ENCODE measurements around the gene PRAC2.
A peak's percentile ranks its signal among the peaks of the same experiment; 100 is the strongest.
"Not testable (repeated sequence)": the region's sequence is repeated elsewhere in the genome, so short reads cannot be mapped to it uniquely, and the experiment has no call there.

The PRAC2 gene

GRCh38 chr17:48722915-48723422 is at the start of gene PRAC2:
Gene PRAC2, plus strand, starts transcription at chr17:48723185. Its CDS starts 1,226 bp downstream, at chr17:48724411.
- DNase-seq = no peak

- DNase-seq = no peak
These were observed 45.9 kb upstream of the PRAC2 start for GRCh38 chr17:48676963-48677558.

GRCh38 chr17:48678141-48678971 is 44.6 kb upstream of the PRAC2 start:
- DNase-seq = peak; percentile 45

- DNase-seq = no peak
These were observed 43.4 kb upstream of the PRAC2 start for GRCh38 chr17:48679385-48680096.

- DNase-seq = no peak
These were observed 41.4 kb upstream of the PRAC2 start for GRCh38 chr17:48681609-48682008.

- no peak for DNase-seq
These were observed 32.3 kb upstream of the PRAC2 start for GRCh38 chr17:48690655-48691054.

- DNase-seq = no peak
These were observed 30.9 kb upstream of the PRAC2 start for GRCh38 chr17:48692049-48692448.

- no peak for DNase-seq
These were observed 29.8 kb upstream of the PRAC2 start for GRCh38 chr17:48693178-48693577.

- no peak for DNase-seq
These were observed 21.0 kb upstream of the PRAC2 start for GRCh38 chr17:48701864-48702532.

GRCh38 chr17:48704361-48705248 is 18.4 kb upstream of the PRAC2 start:
- no peak for DNase-seq

- DNase-seq = no peak
These were observed 11.9 kb upstream of the PRAC2 start for GRCh38 chr17:48711128-48711527.

GRCh38 chr17:48715496-48716399 is 7.2 kb upstream of the PRAC2 start:
- no peak for DNase-seq

GRCh38 chr17:48716549-48716948 is 6.4 kb upstream of the PRAC2 start:
- DNase-seq = not testable (repeated sequence)

- DNase-seq = no peak
These were observed 5.4 kb upstream of the PRAC2 start for GRCh38 chr17:48717367-48718226.

GRCh38 chr17:48718227-48718760 is 4.7 kb upstream of the PRAC2 start:
- DNase-seq = no peak

- DNase-seq = no peak
These were observed 4.0 kb upstream of the PRAC2 start for GRCh38 chr17:48718761-48719641.

- DNase-seq = no peak
These were observed 3.2 kb upstream of the PRAC2 start for GRCh38 chr17:48719642-48720265.
